ENCODE measurements around the gene MANEAL. TPM values are rescaled to one million over a fixed set of nuclear protein-coding genes. Genes with fewer than 3 reads are reported as not detected.

Gene MANEAL
- total RNA-seq, 1 experiment from 2014 or later, result 22.7 TPM

DNA sequence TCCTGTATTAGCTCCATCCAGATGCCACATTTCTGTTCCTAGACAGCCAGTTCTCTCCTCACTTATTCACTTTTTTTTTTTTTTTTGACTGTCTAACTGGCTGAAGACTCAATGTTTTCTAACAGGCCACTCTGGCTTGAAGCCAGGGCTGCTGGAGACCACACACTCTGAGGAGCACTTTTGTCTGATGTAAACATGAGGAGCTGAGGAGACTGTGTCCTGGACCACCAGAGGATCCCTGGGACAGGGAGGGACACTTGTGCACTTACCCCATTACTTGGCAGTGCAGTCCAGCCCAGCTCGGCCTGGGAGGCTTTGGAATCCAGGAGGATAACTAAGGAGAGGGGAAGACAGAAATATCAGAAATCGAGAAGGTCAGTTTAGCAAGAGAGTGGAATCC is 31.1 kb upstream of the MANEAL start:
- Histone ChIP-seq H3K23me2 (ENCODE audit: insufficient read length, low read depth, low read length, poor library complexity, severe bottlenecking) (peaks cover 19% of the 10 kb centered on the region), H3K56ac (ENCODE audit: insufficient read length, low read depth, low read length) (no peak overlapping the region), H2BK120ac (ENCODE audit: low read depth, low read length, poor library complexity, severe bottlenecking) (no peak overlapping the region), H3K9me3 (ENCODE audit: control insufficient read depth, low read depth, low read length) (no peaks in the 10 kb centered on the region), H3K79me1 (ENCODE audit: insufficient read depth, low read depth, low read length, poor library complexity, severe bottlenecking) (no peaks in the 10 kb centered on the region), H2AK5ac (ENCODE audit: insufficient read length, low read length) (no peak overlapping the region), H2BK12ac (ENCODE audit: insufficient read length, low read depth, low read length) (no peak overlapping the region), H4K5ac (ENCODE audit: insufficient read length, low read depth, low read length) (no peak overlapping the region), H4K20me1 (ENCODE audit: control insufficient read depth, insufficient read depth, insufficient read length) (no peaks in the 10 kb centered on the region), H3K4me1 (ENCODE audit: insufficient read depth, low read length) (peaks cover 4% of the 10 kb centered on the region; the same call in 1 of the 2 replicates), H3K23ac (ENCODE audit: insufficient read length, low read depth, low read length) (no peak overlapping the region), H3T11ph (ENCODE audit: low read length) (no peak overlapping the region), H4K91ac (ENCODE audit: insufficient read length, low read depth, low read length) (no peak overlapping the region), H3K14ac (ENCODE audit: insufficient read depth, low read length) (no peak overlapping the region), H3K18ac (ENCODE audit: insufficient read length, low read depth, low read length) (no peak overlapping the region), H2BK20ac (ENCODE audit: low read depth, low read length, poor library complexity, severe bottlenecking) (no peak overlapping the region), H3K4ac (ENCODE audit: low read depth, low read length) (no peak overlapping the region), H3K27ac (ENCODE audit: insufficient read length, low read depth, low read length) (no peak overlapping the region), H2BK5ac (ENCODE audit: insufficient read length, low read length) (no peak overlapping the region), H3K4me2 (ENCODE audit: insufficient read depth, insufficient read length, low read length) (no peak overlapping the region), H3K79me2 (ENCODE audit: insufficient read depth, low read length) (no peaks in the 10 kb centered on the region), H2BK15ac (ENCODE audit: low read depth, low read length) (no peak overlapping the region), H2AFZ (ENCODE audit: low read length) (no peak overlapping the region), H3K27me3 (ENCODE audit: insufficient read depth, low read length) (peaks cover 31% of the 10 kb centered on the region), H3K9ac (ENCODE audit: extremely low read depth, insufficient read length, low read length) (no peak overlapping the region), H4K8ac (replicated peaks; ENCODE audit: insufficient read length, low read depth, low read length) (no peak overlapping the region)
- no peak for DNase-seq
- H3K9me3 Mint-ChIP-seq, result no peaks in the 10 kb centered on the region; a peak in 1 of 5 replicates
- H3K4me1 Mint-ChIP-seq, result peaks cover 26 to 30% of the 10 kb centered on the region in 2 experiments
- no peaks in the 10 kb centered on the region for H3K36me3 Mint-ChIP-seq (ENCODE audit: insufficient read depth in 1 of 3, low read depth in 3 of 3)
- TF ChIP-seq CTCF (conservative IDR thresholded peaks at IDR 0.05), result no peak
- H3K27me3 Mint-ChIP-seq (ENCODE audit: low read depth), result no peaks in the 10 kb centered on the region
- no CpG with 5 or more reads among the region's 2 CpGs for WGBS (ENCODE audit: extremely low coverage, insufficient read length, low lambda C conversion rate)
- H3K27ac Mint-ChIP-seq, result no peak overlapping the region
- no peak overlapping the region for H3K4me3 Mint-ChIP-seq
